ENCODE measurements around the gene NELL1.

DNA sequence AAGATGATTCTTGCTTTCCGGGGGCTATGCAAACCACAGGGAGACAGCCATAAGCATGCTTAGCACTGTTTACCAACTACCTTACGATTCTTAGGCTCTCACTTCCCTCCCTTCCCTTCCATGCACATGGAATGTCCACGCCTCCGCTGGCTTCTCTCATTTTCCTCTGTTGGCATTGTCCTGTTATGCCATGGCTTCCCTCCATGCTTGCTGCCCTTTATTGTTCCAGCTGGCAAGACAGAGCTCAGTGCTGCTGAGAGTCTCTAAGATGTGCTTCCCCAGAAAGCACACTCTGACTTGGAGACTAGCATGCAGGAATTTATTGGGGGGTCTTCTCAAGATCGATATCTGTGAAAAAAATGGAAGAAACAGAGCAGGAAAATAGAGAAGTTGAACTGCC is 379.2 kb downstream of the NELL1 start:
- TF ChIP-seq, protein P1, sequence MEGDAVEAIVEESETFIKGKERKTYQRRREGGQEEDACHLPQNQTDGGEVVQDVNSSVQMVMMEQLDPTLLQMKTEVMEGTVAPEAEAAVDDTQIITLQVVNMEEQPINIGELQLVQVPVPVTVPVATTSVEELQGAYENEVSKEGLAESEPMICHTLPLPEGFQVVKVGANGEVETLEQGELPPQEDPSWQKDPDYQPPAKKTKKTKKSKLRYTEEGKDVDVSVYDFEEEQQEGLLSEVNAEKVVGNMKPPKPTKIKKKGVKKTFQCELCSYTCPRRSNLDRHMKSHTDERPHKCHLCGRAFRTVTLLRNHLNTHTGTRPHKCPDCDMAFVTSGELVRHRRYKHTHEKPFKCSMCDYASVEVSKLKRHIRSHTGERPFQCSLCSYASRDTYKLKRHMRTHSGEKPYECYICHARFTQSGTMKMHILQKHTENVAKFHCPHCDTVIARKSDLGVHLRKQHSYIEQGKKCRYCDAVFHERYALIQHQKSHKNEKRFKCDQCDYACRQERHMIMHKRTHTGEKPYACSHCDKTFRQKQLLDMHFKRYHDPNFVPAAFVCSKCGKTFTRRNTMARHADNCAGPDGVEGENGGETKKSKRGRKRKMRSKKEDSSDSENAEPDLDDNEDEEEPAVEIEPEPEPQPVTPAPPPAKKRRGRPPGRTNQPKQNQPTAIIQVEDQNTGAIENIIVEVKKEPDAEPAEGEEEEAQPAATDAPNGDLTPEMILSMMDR (IDR thresholded peaks at IDR 0.05; ENCODE audit: low read depth, low read length, poor library complexity, severe bottlenecking) = no peak
- TF ChIP-seq EZH2phosphoT487 (IDR thresholded peaks at IDR 0.05; ENCODE audit: borderline replicate concordance, low read length) = no peak
